Activated T-cell treated with anti-CD3 and anti-CD28 coated beads, Interleukin-2, amount 50 U/mL, for 1 hour (primary cell): ENCODE results near the gene TSTD1.
"Not testable (repeated sequence)": the region's sequence is repeated elsewhere in the genome, so short reads cannot be mapped to it uniquely, and the experiment has no call there.

Experiments
- DNase-seq: peaks from one replicate; pipeline ENCODE4 v3.0.0-alpha.2; 2020

The TSTD1 gene

DNA sequence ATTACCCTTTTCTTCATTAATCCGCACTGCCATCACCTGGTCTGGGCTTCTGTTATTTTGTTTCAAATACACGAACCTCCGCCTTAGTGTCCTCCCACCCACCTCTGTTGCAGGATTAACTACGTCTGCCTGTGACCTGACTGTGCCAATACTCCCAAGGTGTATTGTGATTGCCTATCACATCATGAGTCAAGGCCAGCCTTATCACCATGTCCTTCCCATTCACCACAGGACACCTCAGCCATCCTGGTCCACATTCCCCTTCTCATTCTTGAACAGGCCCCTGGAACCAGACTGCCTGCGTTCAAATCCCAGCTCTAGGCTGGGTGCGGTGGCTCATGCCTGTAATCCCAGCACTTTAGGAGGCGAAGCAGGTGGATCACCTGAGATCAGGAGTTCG, 32.2 kb downstream of the TSTD1 start:
- DNase-seq = no peak

GRCh38 chr1:161001525-161001924, 37.2 kb downstream of the TSTD1 start:
- no peak for DNase-seq

DNA sequence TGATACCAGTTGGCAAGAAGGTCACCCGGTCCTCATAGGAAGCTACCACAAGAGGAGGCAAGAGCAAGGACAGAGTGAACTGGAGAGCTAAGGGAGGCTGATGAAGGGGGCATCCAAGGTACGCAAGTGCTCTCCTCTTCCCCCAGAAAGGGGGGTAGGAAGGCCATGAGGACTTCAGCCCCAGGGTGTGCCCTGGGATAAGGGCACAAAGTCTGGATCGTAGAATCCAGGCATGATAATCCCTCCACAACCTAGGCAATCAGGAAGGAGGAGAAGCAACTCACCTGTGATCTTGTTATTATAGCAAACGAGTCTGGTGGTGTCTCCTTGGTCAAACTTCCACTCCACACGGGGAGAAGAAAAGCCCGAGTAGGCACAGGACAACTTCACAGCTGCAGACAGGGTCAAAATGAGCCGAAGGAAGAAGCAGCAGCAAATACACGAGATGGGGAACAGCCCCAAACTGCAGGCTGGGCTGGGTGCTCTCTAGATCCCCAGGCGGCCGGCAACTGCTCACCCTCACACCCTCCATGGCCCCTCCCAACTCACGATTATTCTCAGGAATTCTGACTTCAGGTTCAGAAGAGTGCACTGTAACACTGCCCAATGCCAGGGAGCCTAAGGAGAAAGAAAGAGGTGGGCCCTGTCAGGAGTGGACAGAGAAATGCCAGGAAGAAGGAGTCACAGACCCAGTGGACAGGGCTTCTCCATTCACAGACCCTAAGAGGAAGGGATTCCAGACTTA, 37.9 kb downstream of the TSTD1 start:
- DNase-seq = no peak

DNA sequence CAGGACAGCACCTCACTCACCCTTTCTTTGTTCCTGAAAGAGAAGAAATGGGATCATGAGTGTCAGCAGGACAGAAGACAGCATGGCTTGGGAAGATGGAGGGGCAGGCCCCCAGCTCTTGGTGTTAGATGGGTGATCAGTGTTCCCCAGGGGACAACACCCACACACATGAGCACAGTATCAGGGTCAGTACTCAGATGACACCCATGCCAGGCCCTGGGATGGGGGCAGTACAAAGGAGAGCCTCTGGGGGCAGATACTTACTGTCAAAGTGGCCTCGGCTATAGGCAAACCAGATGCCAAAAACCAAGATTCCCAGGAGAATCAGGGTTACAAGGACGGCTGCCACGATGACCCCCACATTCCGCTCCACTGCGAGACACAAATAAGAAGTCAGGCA, 39.4 kb downstream of the TSTD1 start:
- DNase-seq = no peak

GRCh38 chr1:160997323-160998038, 41.3 kb downstream of the TSTD1 start:
- DNase-seq = peak; percentile 56

DNA sequence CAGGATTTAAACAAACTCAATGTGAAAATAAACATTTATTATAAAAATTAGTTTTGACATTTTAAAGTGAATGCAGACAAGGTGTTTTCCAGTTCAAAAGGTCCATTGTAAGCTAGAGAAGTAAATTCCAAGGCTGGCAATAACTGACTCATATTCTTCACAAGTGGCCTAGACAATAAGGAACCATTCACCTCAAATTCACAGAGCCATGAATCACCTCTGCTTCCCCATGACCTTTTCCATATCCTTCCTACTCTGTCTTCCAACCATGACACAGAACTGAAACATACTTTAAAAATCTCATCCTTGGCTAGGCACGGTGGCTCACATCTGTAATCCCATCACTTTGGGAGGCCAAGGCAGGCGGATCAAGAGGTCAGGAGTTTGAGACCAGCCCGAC, 42.6 kb downstream of the TSTD1 start:
- no peak for DNase-seq

- DNase-seq = no peak
Measured at GRCh38 chr1:160993544-160994193, 45.1 kb downstream of the TSTD1 start.

DNA sequence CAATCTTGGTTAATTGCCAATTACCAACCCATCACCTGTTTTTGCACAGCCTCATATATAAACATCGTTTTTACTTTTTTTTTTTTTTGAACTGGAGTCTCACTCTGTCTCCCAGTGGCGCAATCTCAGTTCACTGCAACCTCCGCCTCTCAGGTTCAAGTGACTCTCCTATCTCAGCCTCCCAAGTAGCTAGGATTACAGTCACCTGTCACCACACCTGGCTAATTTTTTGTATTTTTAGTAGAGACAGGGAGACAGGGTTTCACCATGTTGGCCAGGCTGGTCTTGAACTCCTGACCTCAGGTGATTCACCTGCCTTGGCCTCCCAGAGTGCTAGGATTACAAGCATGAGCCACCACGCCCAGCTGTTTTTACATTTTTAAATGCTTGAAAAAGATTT, 46.7 kb downstream of the TSTD1 start:
- not testable (repeated sequence) for DNase-seq
